GM04504 (cell line): ENCODE results near the gene MVB12B.

ENCODE experiments used
- DNase-seq: peaks from one replicate; pipeline ENCODE4 v3.0.0-alpha.2; 2012; ENCODE audit warnings: low read depth

The MVB12B gene

DNA sequence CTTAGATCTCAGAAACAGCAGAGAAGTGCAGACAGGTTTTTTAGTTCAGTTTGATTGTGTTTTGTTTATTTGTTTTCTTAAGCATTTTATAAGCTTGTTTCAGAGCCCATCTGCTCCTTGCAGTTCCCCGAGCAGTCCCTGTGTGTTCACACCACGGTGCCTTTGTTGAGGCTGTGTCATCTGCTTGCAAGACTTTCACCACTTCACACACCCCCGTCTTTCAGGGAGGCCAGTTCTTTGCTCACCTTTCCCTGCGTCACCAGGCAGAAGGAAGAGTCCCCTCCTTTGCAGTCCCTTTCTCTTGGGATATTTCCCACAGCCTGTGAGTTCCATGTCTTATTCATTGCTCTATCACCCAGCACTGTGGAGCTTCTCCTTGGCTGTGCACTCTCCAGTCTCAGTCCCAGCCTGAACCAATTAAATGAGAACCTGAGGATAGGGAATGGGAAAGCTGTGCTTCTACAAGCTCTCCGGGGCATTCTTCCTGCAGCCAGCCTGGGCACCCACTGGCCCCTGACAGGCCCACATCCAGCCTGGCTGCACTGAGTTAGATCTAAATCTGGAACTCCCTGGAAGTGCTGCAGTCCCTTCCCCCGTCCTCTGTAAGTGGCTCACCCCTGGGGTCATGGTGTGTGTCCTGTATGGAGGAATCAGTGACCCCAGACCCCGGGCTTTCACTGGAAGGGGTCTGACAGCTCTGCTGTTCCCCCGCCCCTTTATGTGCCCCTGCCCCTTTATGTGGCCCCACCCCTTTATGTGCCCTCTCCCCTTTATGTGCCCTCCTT, 5.5 kb downstream of the MVB12B start:
- no peak for DNase-seq

DNA sequence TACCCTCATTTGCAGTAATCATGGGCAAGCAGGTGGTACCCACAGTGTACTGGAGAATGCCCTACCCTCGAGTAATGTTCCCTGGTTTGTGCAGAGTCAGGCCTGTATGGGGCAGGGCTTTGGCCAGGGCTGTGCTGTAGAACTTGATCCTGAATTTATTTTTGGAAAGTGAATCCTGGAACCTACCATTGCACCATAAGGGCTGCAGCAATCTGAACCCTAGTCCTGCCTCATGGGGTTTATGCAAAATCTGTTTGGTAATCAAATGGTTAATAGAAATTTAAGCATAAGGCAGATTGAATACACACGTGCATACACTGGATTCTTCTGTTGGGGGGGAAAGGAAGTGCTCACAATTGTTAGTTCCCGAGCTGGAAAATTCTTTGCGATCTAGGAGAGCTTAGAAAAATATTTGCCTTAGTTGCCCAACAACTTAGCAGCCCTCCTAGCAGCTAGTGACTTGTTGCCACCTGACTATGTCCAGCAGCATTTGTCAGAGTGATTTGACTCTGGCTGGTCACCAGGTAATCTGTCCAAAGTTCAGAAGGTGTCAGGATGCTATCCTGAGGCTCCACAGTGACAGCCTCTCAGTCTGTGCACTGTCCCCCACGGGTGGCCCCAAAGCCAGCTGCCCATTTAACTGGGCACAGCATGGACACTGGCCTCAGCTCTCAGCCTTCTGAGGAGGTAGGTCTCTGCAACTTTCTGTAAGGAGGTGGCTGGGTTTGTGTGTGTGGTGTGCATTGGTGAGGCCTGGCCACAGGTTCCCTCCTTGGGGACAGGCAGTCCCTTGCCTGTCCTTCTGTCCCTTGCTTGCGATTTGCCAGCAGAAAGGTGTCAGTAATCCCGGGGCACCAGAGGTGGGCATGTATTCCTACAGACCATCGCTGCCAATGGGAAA, 8.3 kb downstream of the MVB12B start:
- DNase-seq = no peak

DNA sequence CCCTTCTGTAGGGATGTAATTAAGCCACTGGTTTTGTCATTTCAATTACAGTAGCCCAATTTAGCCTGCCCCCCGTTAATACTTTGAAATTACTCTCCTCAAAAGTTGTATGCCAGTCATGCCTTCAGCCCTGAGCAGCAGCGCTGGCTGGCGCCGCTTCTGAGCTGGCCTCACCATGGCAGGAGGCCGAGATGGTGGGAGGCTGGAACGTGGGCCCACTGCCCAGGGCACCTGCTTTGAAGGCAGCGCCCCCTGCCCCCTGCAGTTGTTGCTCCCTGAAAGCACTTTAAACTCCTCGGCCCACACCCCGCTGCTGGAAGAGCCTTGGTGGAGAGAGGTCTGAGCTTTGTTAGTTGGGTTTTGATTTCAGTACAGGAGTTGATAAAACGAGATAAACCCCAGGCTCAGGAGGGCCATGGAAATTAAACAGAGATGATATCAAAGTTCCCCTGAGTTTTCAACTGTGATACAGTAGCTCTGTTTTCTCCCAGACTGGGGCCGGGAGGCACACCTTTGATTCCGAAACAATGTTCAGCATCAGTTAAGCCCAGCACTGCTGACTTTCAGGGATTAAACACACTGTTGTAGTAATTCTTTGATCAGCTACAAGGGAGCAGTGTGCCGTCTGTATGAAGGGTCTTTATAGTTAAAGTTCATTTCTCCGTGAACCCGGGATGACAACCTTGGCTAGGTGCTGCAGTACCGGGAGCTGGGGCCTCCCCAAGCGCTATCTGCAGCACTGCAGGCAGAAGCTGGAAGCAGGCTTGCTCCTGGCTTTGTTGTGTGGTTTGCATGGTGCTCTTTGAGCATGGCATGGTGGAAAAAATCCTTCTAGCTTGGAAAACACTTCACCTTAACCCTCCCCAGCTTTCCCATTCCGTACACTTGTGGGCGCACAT, 9.5 kb downstream of the MVB12B start:
- DNase-seq = no peak

DNA sequence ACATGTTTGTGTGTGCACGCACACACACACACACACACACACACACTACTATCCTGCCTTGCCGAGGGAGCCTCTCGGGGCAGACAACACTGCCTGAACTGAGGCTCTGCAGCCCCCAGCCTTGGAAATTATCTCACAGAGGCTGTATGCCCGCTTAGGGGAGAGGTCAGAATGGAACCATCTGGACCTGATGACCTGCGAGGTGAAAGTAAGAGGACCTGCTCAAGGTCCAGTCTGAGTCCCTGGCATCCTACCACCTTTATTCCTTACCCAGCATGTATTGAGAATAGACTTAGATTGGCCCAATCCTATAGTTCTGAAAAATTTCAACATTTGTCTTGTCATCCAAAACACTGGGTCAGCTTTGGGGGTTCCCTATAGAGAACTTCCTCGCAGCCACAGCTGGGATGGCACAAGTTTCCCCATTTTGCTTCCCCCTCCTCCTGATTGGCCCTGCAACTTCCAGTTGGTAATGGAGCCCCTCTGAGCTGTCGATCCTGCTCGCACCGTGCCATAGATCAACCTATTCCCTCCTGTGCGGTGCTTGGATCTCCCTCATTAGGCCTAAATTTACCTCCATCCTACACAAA, 10.2 kb downstream of the MVB12B start:
- no peak for DNase-seq

DNA sequence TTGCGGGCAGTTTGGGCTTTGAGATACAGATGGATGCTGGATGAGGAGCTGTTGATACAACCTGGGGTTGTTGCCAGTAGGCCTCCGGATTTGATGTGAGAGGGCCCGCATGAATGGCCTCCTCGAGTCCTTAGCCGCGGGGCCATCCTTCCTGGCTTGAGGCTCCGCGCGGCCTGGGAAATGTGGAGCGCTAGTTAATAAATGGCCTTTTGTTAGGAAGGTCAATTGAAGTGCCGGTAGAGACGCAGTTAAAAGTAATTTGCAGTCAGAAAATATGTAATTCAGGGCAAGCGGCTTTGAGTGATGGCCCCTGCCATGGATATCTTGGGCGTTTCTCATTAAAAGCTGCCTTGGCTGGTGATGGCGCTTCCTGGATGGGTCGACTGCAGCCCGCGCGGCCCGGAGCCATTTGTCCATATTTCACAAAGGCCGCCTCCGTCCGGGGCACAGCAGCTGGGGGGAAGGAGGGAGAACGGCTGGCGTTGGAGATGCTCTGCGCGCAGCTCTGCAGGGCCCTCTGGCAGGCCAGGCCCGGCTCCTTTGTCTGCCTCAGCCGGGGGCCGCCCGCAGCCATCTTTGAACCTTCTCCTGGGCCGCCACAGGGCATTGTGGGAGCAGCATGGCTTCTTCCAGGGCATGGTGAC, 11.2 kb downstream of the MVB12B start:
- DNase-seq = no peak

DNA sequence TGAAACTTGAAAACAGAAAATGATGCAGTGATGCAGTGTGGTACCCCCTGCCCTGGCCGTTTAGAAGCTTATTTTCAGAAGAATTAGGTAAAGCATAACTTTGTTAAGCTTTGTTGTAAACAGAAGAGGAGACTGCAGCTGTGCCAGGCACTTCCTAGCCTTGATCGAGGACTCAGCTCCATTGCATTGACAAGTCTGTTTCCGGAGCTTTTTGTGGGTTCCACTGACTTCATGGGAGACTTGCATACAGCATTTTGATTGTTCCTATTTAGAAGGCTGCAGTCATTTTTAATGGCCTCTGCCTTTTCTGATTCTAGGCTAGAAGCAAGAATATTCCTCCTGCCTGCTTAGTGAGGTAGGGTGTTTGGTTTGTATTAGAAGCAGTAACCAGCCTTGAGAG, 12.3 kb downstream of the MVB12B start:
- DNase-seq = no peak

DNA sequence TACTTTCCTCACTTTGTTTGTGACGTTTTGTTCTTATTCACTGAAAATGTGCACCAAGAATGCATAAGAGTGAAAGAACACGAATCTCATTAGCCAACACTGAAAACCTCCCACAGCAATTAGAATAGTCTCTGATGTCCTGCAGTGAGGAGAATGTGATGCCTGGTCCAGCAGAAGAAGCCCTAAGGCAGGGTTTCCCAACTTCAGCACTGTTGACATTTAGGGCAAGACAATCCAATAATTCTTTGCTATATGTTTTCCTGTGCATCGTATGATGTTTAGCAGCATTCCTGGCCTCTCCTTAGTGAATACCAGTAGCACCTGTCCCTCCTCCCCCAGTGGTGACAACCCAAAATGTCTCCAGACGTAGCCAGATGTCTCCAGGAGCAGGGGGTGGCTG, 14.8 kb downstream of the MVB12B start:
- DNase-seq = no peak

DNA sequence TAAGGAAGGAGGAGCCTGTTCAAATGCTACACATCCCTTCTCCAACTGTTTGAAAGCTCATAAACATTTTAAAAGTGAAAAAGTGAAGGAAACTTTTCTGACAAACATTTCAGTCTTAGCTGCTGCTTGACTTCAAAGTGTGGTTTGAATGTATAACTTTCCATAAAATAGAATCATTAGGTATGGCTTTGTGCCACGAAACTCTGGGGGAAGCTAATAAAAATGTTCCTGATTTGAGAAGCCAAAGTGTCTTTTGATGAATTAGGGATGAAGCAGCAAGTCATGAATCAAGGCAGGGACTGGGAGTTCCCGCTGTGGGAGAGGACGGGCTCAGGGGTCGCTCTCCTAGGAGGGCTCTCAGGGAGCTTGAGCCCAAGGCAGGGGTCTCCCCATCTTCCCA, 15.3 kb downstream of the MVB12B start:
- no peak for DNase-seq

DNA sequence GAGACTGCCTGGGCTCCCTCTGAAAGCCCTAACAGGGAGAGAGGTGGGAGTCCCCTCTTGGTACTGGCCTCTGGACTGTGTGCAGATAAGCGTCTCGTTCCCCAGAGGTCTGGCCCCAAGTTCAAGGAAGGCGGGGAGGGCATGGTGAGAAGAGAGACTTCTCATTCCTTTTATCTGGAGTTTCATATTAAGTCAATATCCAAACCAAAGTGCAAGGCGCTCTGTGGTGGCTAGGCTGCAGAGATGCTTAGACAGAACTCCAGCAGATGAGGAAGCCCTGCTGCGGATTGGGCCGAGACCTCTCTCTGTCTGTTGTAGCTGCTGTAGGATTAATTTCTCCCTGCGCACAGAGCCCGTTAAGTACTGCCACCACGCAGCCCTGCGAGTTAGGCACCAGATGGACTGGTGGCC, 16.0 kb downstream of the MVB12B start:
- no peak for DNase-seq

DNA sequence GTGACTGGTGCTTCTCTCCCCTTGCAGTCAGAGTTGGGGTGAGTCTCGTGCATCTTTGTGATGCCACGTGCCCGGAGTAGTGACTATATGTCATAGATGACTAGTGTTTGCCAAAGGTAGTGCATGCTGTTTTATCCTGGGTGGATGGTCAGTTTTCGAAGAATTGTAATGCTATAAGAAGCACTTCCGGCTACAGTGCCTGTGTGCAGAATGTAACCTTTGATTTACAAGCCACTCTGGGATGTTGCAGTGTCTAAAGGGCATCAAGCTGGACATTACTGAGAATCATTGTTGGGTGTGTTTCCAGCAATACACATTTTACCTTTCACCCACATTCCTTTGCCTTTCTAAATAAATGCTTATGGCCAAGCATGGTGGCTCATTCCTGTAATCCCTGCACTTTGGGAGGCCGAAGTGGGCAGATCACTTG, 16.7 kb downstream of the MVB12B start:
- no peak for DNase-seq

DNA sequence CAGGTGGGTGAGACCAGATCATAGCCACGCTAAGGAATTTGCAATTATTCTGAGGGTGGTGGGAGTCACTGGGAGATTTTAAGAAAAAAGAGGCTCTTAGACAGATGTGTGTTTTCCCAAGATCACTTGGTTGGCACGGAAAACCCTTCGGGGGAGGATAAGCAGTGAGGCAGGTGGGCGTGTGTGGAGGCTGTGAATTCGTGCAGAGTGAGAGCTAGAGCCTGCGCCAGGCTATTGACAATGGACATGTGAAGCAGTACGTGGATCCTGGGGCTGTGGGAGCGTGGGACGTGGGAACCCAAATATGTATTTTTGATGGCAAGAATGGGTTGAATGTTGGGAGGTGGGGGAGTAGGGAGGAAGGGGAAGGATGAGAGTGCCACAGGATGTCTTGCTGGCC, 19.4 kb downstream of the MVB12B start:
- DNase-seq = no peak

DNA sequence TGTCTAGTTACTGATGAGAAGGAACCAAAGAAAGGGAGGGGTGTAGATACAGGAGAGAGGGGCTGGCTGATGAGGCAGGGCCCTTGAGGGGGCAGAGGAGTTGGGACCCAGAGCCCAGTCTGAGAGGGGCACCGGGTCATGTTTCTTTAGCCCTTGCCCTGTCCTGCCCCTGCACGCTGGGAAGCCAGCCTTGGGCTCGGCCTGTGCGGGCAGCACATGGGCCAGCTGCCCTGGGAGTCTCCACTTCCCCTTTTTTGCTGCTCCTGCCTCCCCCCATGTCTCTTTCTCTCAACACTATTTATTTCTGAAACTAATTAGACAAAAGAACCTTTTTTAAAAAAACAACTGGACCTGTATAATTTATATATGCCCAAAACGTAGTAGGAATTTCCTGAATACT, 20.5 kb downstream of the MVB12B start:
- DNase-seq = no peak

DNA sequence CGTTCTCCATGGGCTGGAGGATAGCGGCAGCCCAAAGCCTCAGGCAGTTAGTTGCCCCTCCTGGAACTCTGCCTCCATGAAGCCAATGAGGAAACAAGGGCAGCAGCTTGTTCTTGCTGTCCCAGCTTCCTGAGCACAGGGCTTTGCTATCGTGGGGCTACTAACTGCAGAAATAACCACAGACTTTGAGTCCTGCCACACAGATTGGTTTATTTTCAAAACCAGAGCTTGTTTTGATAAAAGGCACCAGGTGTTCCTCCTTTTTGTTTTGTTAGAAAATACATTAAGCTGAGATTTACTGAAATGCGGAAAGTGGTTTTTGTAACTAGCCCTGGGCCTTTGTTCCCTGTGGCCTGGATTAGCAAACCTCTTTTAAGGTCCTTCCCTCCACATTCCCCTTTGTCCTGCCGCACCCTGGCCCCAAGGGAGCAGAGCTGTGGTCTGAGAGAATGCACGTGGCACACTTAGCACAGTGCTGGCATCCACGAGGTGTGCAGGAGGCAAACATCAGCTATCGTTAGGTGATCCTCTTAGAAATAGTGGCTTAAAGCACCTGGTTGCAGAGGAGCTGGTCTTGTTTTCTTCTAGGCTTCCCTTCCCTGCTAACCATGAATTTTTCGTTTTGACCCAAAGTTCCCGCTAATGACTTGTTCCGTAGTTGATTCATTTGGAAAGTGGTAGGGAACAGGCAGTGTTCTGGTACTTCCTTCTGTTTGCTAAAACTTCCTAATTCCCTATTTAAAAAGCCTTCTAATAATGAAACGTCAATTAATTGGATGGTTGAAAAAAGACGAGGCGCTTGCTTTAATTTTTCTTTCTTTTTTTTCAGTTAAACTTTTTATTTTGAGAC, 21.5 kb downstream of the MVB12B start:
- DNase-seq = no peak

DNA sequence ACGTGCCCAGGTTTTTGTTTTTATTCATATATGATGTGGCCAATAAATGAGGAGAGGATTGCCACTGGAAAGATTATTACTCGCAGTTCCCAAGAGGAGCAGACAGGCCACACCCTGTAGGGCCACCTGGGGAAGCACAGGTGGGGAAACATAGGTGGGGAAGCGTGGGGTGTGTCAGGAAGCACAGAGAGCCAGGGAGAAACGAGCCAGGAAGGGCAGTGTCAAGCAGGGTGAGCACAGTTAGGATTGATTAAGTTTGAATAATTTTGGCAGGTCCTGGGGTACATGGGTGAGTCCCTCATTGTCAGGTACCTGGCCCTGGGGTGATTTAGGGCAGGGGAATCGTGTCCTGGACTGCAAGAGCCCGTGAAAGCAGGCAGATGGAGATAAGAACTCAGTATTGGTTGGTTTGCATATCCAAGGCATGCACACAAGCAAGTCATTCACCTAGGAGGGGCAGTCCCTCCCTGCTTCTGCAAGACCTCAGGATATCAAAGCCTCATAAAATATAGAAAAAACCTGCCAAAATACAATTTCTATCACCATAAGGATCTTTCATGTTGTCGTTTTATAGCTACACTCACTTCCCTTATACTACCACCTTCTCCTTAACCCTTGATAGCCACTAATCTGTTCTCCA, 22.4 kb downstream of the MVB12B start:
- no peak for DNase-seq

DNA sequence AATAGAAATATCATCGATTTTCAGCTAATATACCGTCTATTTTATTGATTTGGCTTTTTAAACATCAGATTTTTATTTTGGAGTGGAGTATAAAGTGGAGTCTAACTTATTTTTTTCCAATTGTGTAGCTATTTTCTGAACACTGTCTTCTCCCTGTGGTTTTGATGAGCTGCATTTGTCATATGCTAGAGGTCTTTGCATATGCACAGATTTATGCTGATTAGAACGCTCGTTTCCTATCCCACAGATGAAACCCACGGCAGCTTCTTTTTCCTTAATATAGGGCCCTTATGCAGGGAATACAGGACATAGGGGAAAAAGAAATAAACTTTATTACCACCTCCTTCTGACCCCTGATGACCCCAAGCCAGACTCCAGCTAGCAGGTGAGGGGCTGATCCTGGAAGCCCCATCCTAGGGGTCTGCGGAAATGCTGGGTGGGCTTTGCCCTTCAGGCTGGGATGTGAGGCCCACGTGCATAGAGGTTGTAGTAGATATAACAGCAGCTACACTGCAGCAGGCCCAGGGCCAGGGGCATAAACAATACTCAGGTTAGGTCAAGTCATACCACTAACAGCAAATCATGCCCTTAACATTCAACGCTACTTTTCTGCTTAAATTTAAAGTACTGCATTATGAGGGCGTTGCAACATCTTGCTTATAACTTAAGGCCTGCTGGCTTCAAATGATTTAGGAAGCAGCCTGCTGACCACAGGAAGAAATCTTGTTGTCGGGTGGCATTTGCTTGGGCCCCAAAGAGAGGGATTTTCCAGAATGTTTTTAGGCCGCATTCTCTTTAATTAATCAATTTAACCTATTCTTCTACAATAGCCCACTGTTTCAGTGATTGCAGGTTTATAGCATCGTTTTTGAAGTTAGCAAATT, 28.5 kb downstream of the MVB12B start:
- DNase-seq = no peak

DNA sequence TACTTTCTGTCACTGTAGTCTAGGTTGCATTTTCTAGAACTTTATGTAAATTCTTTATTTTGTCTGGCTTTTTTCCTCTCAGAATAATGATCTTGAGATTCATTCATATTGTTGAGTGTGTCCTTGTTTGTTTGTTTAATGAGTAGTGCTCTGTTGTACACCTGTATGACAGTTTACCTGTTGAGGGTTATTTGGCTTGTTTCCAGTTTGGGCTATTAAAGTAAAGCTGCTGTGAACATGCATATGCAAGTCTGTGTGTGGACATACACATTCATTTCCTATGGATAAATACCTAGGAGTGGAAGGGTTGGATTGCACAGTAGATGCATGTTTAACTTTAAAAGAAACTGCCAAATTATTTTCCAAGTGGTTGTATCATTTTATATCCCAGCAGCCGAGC, 30.4 kb downstream of the MVB12B start:
- no peak for DNase-seq

DNA sequence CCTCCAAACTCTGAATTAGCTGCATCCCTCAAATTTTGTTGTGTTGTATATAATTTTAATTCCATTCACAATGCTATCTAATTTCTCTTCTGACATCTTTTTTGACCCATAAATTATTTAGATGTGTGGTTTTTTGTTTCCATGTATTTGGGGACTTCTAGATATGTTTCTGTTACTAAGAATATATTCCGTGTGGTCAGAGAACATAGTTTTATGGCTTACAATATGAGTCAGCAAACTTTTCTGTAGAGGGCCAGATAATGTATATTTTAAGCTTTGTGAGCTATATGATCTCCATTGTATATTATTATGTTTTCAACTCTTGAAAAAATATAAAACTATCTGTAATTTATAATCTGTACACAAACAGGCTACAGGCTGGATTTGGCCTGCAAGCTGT, 33.4 kb downstream of the MVB12B start:
- DNase-seq = no peak

DNA sequence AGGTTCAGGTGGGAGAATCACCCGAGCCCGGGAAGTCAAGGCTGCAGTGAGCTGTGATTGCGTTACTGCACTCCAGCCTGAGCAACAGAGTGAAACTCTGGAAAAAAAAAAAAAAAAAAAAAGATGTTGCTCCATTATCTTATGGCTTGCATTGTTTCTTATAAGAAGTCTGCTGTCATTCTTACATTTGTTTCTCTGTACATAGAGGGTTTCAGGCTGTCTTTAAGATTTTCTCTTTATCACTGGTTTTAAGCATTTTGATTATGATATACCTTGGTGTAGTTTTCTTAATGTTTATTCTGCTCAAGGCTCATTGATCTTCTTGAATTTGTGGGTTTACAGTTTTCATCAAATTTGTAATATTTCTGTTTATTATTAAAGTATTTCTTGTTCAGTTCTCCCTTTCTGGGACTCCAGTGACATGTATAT, 35.2 kb downstream of the MVB12B start:
- no peak for DNase-seq

DNA sequence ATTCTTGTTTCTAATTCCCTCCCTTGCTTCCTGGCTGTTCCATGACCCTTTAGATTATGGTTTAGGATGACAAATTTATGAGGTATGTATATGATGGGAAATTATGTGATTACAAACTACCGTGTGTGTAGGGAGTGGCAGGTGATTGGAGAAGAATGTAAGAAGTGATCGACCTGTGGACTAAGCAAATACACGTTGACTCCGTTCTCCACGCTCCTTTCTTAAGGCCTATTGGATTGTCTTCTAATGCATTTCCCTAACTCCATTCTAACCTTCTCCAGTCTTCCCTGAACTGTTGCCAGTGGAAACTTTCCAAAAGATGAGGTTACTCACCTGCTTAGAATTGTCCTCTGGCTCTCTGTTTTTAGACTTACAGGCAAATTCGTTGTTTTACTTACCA, 36.6 kb downstream of the MVB12B start:
- DNase-seq = no peak
